Erythroblast (primary cell): Measurements from ENCODE around the gene GDF7.

Source experiments
- GATA1 ChIP-seq: IDR thresholded peaks from 2 replicates; pipeline ENCODE4 v1.6.1; 2011; ENCODE audit warnings: low read depth, mild to moderate bottlenecking, control low read depth, low read length, moderate library complexity
- POLR2A ChIP-seq: IDR thresholded peaks from 2 replicates; pipeline ENCODE4 v1.6.1; 2011; ENCODE audit warnings: mild to moderate bottlenecking, low read length

GRCh38 chr2:20689428-20690264 is 22.7 kb downstream of the GDF7 start:
- TF ChIP-seq POLR2A: no peak
- no peak for TF ChIP-seq GATA1
